Measurements from ENCODE around the gene ABCA1.

DNA sequence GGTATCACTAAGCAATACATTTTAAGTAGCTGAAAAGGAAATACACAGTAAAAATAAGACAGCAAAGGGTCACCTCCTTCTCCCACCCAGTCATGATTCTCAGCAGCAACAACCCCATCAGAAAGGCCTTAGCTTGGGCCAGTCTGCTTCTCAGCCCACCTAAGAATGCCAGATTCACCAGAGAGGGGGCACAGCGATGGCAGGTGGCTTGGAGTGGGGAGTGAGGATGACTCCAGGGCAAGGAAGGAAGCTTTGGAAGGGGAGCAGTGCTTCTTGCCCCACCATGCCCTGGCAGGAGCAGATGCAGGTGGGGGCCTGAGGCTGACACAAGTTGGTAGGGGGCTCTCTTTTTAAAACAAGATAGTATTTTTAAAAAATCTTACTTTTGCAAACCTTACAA is 51.4 kb downstream of the ABCA1 start:
- no peak for TF ChIP-seq POLR2AphosphoS5 (IDR thresholded peaks at IDR 0.05)
- TF ChIP-seq, protein P1, sequence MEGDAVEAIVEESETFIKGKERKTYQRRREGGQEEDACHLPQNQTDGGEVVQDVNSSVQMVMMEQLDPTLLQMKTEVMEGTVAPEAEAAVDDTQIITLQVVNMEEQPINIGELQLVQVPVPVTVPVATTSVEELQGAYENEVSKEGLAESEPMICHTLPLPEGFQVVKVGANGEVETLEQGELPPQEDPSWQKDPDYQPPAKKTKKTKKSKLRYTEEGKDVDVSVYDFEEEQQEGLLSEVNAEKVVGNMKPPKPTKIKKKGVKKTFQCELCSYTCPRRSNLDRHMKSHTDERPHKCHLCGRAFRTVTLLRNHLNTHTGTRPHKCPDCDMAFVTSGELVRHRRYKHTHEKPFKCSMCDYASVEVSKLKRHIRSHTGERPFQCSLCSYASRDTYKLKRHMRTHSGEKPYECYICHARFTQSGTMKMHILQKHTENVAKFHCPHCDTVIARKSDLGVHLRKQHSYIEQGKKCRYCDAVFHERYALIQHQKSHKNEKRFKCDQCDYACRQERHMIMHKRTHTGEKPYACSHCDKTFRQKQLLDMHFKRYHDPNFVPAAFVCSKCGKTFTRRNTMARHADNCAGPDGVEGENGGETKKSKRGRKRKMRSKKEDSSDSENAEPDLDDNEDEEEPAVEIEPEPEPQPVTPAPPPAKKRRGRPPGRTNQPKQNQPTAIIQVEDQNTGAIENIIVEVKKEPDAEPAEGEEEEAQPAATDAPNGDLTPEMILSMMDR (IDR thresholded peaks at IDR 0.05) = no peak
- TF ChIP-seq POLR2A (IDR thresholded peaks at IDR 0.05) = no peak
